Prostate gland (tissue), 2 donors: ENCODE measurements around the gene PLA2G4A. TPM values are rescaled to one million over a fixed set of nuclear protein-coding genes. Genes with fewer than 3 reads are reported as not detected.

Source experiments
- DNase-seq: peaks from one replicate; pipeline ENCODE4 v3.0.0-alpha.2; 2019; ENCODE audit warnings: low spot score
- H3K27ac ChIP-seq, 2 donors: fragments of 200-600 bp; sonication (generic); 2 replicates each; pipeline ENCODE4 v1.5.1; 2017 to 2019
- H3K27me3 ChIP-seq: fragments of 200-600 bp; sonication (generic); replicated peaks from 2 replicates; pipeline ENCODE4 v1.5.1; 2019; ENCODE audit not compliant: insufficient read depth
- H3K36me3 ChIP-seq, 2 donors: fragments of 200-600 bp; sonication (generic); 1 replicate in 1 of 2; 2 replicates in 1 of 2; pipeline versions ENCODE4 v1.5.1 to v1.8.1; 2017 to 2019
- H3K4me1 ChIP-seq: fragments of 200-600 bp; sonication (generic); replicated peaks from 2 replicates; pipeline ENCODE4 v1.5.1; 2019
- H3K4me3 ChIP-seq, 2 donors: fragments of 200-600 bp; sonication (generic); 2 replicates each; pipeline ENCODE4 v1.5.1; 2017 to 2019
- H3K9me3 ChIP-seq: fragments of 200-600 bp; sonication (generic); 2 replicates; pipeline ENCODE4 v1.5.1; 2017
- POLR2A ChIP-seq: fragments of 450-650 bp; IDR thresholded peaks from one replicate; pipeline ENCODE4 v1.6.1; 2016; ENCODE audit warnings: antibody characterized with exemption, mild to moderate bottlenecking
- POLR2AphosphoS5 ChIP-seq: sonication (generic); formaldehyde crosslinking; IDR thresholded peaks from one replicate; pipeline ENCODE4 v1.6.1; 2017; ENCODE audit warnings: antibody characterized with exemption
- WGBS: methylation state at CpG from one replicate; pipeline ENCODE4 v1.1.5; 2018; 5-methylcytosine and 5-hydroxymethylcytosine counted together
- intact Hi-C: fragments of 100-400 bp; cut with DNase I; formaldehyde crosslinking; loops from one replicate; pipeline ENCODE4 v1.14.2; 2022
- total RNA-seq, 2 donors: library from RNA; depleted of rRNA; stranded (reverse); fragments of >200 nt; gene quantifications; one replicate each; pipeline ENCODE4 v1.1.0, GENCODE V29; 2016
- TF ChIP-seq, protein P1 (sequence below), 4 experiments: fragments of 200-600 bp in 2 of 4; fragments of 450-650 bp in 2 of 4; sonication (generic) in 2 of 4; IDR thresholded peaks; 1 replicate in 3 of 4; 2 replicates in 1 of 4; pipeline ENCODE4 v1.5.1; 2016 to 2019; ENCODE audit warnings: antibody characterized with exemption in 4 of 4, mild to moderate bottlenecking in 2 of 4, moderate library complexity in 2 of 4

Gene PLA2G4A
- total RNA-seq, 2 donors from 2014 or later = 6.1 to 8.8 TPM

GRCh38 chr1:186785503-186785902 is 43.2 kb upstream of the PLA2G4A start:
- 59% methylated on average over 2 of the region's 2 CpGs for WGBS
- TF ChIP-seq, protein P1, sequence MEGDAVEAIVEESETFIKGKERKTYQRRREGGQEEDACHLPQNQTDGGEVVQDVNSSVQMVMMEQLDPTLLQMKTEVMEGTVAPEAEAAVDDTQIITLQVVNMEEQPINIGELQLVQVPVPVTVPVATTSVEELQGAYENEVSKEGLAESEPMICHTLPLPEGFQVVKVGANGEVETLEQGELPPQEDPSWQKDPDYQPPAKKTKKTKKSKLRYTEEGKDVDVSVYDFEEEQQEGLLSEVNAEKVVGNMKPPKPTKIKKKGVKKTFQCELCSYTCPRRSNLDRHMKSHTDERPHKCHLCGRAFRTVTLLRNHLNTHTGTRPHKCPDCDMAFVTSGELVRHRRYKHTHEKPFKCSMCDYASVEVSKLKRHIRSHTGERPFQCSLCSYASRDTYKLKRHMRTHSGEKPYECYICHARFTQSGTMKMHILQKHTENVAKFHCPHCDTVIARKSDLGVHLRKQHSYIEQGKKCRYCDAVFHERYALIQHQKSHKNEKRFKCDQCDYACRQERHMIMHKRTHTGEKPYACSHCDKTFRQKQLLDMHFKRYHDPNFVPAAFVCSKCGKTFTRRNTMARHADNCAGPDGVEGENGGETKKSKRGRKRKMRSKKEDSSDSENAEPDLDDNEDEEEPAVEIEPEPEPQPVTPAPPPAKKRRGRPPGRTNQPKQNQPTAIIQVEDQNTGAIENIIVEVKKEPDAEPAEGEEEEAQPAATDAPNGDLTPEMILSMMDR (IDR thresholded peaks at IDR 0.05) = no peak
- TF ChIP-seq POLR2AphosphoS5 (no peak), POLR2A (no peak)

DNA sequence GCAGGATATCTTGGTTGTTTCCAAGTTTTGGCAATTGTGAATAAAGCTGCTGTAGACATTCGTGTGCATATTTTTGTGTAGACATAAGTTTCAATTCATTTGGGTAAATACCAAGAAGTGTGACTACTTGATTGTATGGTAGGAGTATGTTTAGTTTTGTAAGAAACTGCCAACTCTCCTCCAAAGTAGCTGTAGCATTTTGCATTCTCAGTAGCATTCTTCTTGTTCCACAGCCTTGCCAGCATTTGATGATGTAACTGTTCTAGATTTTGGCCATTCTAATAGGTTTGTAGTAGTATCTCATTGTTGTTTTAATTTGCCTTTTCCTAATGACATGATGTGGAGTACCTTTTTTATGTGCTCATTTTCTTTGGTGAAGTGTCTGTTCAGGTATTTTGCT is 38.6 kb upstream of the PLA2G4A start:
- DNase-seq = no peak
- no peaks in the 10 kb centered on the region for H3K9me3 ChIP-seq
- intact Hi-C loops = no loop called here
- no peaks in the 10 kb centered on the region for H3K36me3 ChIP-seq
- 89% methylated on average over 1 of the region's 1 CpG for WGBS
- H3K4me3 ChIP-seq = no peak overlapping the region
- H3K4me1 ChIP-seq = no peaks in the 10 kb centered on the region
- no peak for TF ChIP-seq POLR2AphosphoS5
- no peak for TF ChIP-seq POLR2A
- TF ChIP-seq, protein P1 (IDR thresholded peaks at IDR 0.05) = no peak
- no peaks in the 10 kb centered on the region for H3K27me3 ChIP-seq
- no peak overlapping the region for H3K27ac ChIP-seq

More at GRCh38 chr1:186785503-186785902, 43.2 kb upstream of the PLA2G4A start:
- intact Hi-C loops = no loop called here
- H3K27ac ChIP-seq = no peak overlapping the region
- DNase-seq = no peak
- H3K36me3 ChIP-seq = no peaks in the 10 kb centered on the region
- H3K4me1 ChIP-seq = no peaks in the 10 kb centered on the region
- no peaks in the 10 kb centered on the region for H3K27me3 ChIP-seq
- no peaks in the 10 kb centered on the region for H3K9me3 ChIP-seq
- H3K4me3 ChIP-seq = no peak overlapping the region

DNA sequence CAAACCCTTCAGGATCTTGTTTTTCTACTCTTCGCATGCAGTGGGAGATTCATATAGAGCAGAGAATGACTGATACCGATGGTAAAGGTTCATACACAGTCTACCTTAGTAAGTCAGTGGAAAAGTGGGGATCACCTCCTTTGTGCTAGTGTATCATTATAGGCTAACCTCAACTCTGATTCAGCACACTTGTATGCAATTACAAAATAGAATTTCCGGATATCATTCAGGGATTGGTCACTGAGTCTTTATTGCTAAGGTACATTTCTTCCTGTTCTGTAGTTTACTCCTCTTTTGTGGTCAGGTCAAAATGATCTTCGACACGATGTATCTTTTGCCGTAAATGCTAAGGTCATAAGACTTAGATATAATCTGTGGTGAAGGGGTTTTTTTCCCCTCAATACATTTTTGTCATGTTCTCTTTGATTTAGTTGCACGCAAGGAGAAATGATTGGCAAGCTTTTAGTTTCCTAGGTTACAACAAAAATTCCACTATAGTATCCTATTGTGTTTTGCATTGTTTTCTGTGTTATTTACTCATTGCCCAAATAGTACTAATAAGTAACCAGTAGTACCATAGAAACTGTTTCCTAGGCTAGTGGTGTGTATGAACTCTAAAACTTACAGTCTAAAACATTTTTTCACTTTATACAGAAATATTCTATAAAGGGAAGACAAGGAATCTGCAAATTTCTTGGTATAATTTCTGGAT is 35.7 kb upstream of the PLA2G4A start:
- Histone ChIP-seq H3K4me1 (no peaks in the 10 kb centered on the region), H3K4me3 (no peak overlapping the region), H3K36me3 (no peaks in the 10 kb centered on the region), H3K9me3 (no peaks in the 10 kb centered on the region), H3K27ac (no peak overlapping the region), H3K27me3 (no peaks in the 10 kb centered on the region)
- no peak for TF ChIP-seq POLR2AphosphoS5
- TF ChIP-seq POLR2A = no peak
- TF ChIP-seq, protein P1 (IDR thresholded peaks at IDR 0.05) = no peak
- WGBS = 86% methylated on average over 7 of the region's 7 CpGs
- intact Hi-C loops = no loop called here
- no peak for DNase-seq

- DNase-seq = no peak
- intact Hi-C loops = no loop called here
- no peak overlapping the region for H3K4me3 ChIP-seq
- WGBS = 70% methylated on average over 1 of the region's 1 CpG
- no peaks in the 10 kb centered on the region for H3K4me1 ChIP-seq
- H3K9me3 ChIP-seq = no peaks in the 10 kb centered on the region
- no peaks in the 10 kb centered on the region for H3K36me3 ChIP-seq
- H3K27me3 ChIP-seq = no peaks in the 10 kb centered on the region
- H3K27ac ChIP-seq = no peak overlapping the region
- TF ChIP-seq POLR2AphosphoS5 (no peak), POLR2A (no peak)
- TF ChIP-seq, protein P1 (IDR thresholded peaks at IDR 0.05) = no peak
Observed at GRCh38 chr1:186793582-186793927, 35.2 kb upstream of the PLA2G4A start.

DNA sequence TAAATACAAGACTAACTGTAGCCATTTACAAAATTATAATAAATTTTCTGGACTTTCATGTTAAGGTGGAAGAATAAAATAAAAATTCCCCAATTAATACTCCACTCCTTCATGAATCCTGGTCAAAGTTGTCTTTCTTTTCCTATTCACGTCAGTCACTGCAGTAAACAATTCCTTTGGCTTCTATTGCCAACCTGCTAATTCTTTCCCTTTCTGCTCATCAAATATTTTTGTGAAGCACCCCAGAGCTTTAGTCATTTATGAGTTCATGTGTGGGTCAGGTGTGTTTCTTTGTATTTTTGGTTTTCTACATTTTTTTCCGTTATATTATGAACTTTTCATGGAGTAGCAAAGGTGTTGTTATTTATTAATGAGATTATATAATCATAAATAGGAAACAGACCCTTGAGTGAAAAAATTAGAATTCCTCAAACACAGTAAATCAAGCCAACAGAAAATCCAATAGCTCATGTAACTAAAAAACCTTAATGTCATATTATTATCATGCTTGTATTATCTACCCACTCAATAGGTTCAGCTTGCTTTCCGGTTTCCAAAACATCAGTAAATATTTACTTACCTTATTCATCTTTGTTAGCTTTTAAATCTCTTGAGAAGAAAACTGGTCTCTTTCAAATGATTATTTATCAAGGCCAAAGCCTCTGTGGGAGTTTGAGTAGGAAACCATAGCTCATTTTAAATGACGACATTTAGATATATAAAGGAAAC is 29.6 kb upstream of the PLA2G4A start:
- H3K27me3 ChIP-seq = no peaks in the 10 kb centered on the region
- H3K4me3 ChIP-seq = no peak overlapping the region
- intact Hi-C loops = no loop called here
- TF ChIP-seq POLR2AphosphoS5 (no peak), POLR2A (no peak)
- TF ChIP-seq, protein P1 (IDR thresholded peaks at IDR 0.05) = no peak
- DNase-seq = no peak
- no peaks in the 10 kb centered on the region for H3K9me3 ChIP-seq
- 63% methylated on average over 4 of the region's 4 CpGs for WGBS
- no peaks in the 10 kb centered on the region for H3K36me3 ChIP-seq
- no peaks in the 10 kb centered on the region for H3K4me1 ChIP-seq
- no peak overlapping the region for H3K27ac ChIP-seq
